D721Med (cell line): ENCODE measurements around the gene EIF4E3.
A peak's percentile ranks its signal among the peaks of the same experiment; 100 is the strongest.

Experiments used
- DNase-seq: peaks from one replicate; pipeline ENCODE4 v3.0.0; 2011; ENCODE audit warnings: low spot score; ENCODE audit not compliant: insufficient read length
- FAIRE-seq: peaks from 2 replicates; lab custom pipeline; 2011; peaks lifted over from hg19 to GRCh38; lab: Jason Lieb, UNC
- CTCF ChIP-seq: IDR thresholded peaks from 2 replicates; pipeline ENCODE4 v1.5.1; 2012; ENCODE audit warnings: mild to moderate bottlenecking, control low read depth; ENCODE audit not compliant: insufficient read depth; ENCODE audit errors: missing control alignments

EIF4E3 gene

GRCh38 chr3:71725271-71725991, at the start of gene EIF4E3:
EIF4E3 (minus strand) TSS chr3:71725402; CDS start chr3:71725367, 35 bp downstream.
- no peak for FAIRE-seq
- no peak for TF ChIP-seq CTCF
- peak; percentile 51 for DNase-seq

GRCh38 chr3:71771884-71772283, 46.7 kb upstream of the EIF4E3 start:
- no peak for DNase-seq
- no peak for TF ChIP-seq CTCF
- no peak for FAIRE-seq

GRCh38 chr3:71771126-71771525, 45.9 kb upstream of the EIF4E3 start:
- DNase-seq: no peak
- no peak for FAIRE-seq
- TF ChIP-seq CTCF: no peak

GRCh38 chr3:71763426-71763825, 38.2 kb upstream of the EIF4E3 start:
- DNase-seq: no peak
- FAIRE-seq: peak; percentile 46
- TF ChIP-seq CTCF: no peak

- TF ChIP-seq CTCF: no peak
- FAIRE-seq (no peak), DNase-seq (no peak)
These were observed 34.9 kb upstream of the EIF4E3 start for GRCh38 chr3:71760140-71760539.

- TF ChIP-seq CTCF: no peak
- no peak for DNase-seq
- no peak for FAIRE-seq
These were observed 34.2 kb upstream of the EIF4E3 start for GRCh38 chr3:71759401-71759800.

- TF ChIP-seq CTCF: no peak
- no peak for DNase-seq
- FAIRE-seq: no peak
These were observed 32.9 kb upstream of the EIF4E3 start for GRCh38 chr3:71758091-71758490.
